ENCODE results near the gene P4HA2. TPM values are rescaled to one million over a fixed set of nuclear protein-coding genes. Genes with fewer than 3 reads are reported as not detected.

P4HA2 gene
- total and polyA plus RNA-seq, 9 of the 15 experiments (the other 6 are each of a cell fraction or from before 2014, with no cell fraction given): 9.6 to 50.0 (median 12.7) TPM

- Histone ChIP-seq H3K4me1 (replicated peaks in 1 of 2; ENCODE audit: control insufficient read depth in 2 of 2, insufficient read depth in 2 of 2, low read length in 2 of 2) (peaks cover 33 to 49% of the 10 kb centered on the region in 2 experiments), H3K9me1 (ENCODE audit: control insufficient read depth, insufficient read depth, low read length) (no peaks in the 10 kb centered on the region), H3K79me2 (ENCODE audit: control insufficient read depth, insufficient read depth, low read length) (peaks cover 36% of the 10 kb centered on the region), H2AFZ (ENCODE audit: low read depth, low read length) (peak overlapping the region; percentile 87), H3K36me3 (ENCODE audit: control insufficient read depth, insufficient read depth, low read length) (peaks cover 10% of the 10 kb centered on the region; the same call in 2 of the 3 replicates), H3K27ac (ENCODE audit: extremely low read depth, low read depth, low read length) (peak overlapping the region; percentile 9; the same call in 1 of the 3 replicates), H3K9ac (ENCODE audit: insufficient read depth in 1 of 2, low read depth in 2 of 2, low read length in 2 of 2) (peak overlapping the region; percentile 31 to 81; a peak in 3 of 4 replicates), H4K20me1 (replicated peaks; ENCODE audit: control insufficient read depth, insufficient read depth, low read length) (0 out of 2 replicates have a peak, but pooled peaks cover 4% of the 10 kb centered on the region), H3K27me3 (ENCODE audit: control insufficient read depth in 2 of 2, insufficient read depth in 2 of 2, low read length in 2 of 2) (no peaks in the 10 kb centered on the region), H3K9me3 (replicated peaks; ENCODE audit: control insufficient read depth, insufficient read depth, low read depth, low read length) (no peaks in the 10 kb centered on the region; the same call in 1 of the 2 replicates), H3K4me2 (ENCODE audit: insufficient read depth, low read length) (0 out of 2 replicates have a peak overlapping the region, but pooled peaks have one; percentile 15), H3K4me3 (0 out of 2 replicates have a peak overlapping the region, but pooled peaks have one; percentile 63)
- in situ Hi-C loops (cut with MboI): no loop called here
- BruUV-seq (replicated peaks): no TSS peak
- ATAC-seq (no peak), FAIRE-seq (no peak), DNase-seq (ENCODE audit: extremely low read depth in 1 of 4, low spot score in 3 of 4) (no peak)
- WGBS (ENCODE audit: insufficient coverage, low coverage, missing lambda C conversion rate): 76% methylated on average over 6 of the region's 6 CpGs
- POLR2A ChIA-PET: interaction anchor here (0.8 kb wide), 1 partner anchor 49 kb away, joined by 5 read pairs; no protein-coding TSS in a partner anchor
- TF ChIP-seq ZFP36 (IDR thresholded peaks at IDR 0.05; ENCODE audit: low read depth, low read length, partially characterized antibody) (peak; percentile 85), TBL1XR1 (IDR thresholded peaks at IDR 0.05; ENCODE audit: low read length in 2 of 2) (no peak)
- CTCF ChIA-PET (ENCODE audit: low intra/inter-chr PET ratio): no interaction called here
- intact Hi-C loops (cut with micrococcal nuclease): no loop called here
Observed at GRCh38 chr5:132256783-132257130, 29.1 kb upstream of the P4HA2 start.

DNA sequence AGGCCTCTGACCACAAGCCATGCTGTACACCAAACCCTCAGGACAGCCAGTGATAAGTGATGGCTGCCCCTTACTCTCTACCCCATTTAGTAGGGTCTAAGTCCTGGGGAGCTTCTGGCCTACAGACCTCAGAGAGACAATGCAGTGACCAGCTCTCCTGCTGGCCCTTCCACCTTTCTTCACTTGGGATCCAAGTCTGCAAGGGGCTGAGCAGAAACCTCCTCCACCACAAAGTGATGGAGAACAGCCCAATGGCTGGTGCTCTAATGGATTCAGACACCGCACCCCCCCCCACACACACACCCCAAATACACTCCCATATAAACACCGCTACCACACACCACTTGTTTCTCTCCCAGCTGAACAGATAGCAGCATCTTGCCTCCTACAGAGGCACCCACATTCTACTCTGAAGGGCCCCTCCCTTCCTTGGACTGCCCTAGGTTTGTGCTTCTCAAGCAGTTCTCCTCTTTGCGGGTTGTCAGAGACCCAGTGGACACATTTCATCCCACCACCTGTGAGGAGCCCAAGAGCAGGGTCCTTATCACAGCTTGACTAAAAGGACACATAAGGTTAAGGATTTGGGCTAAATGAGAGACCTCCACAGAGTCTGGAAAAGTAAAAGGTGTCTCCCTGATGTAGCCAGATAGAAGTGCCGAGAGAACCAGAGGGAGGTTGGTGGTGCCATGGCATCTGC, 28.6 kb upstream of the P4HA2 start:
- H3K4me2 ChIP-seq (ENCODE audit: insufficient read depth, low read length): no peak overlapping the region
- peak overlapping the region in 1 of 2 experiments; percentile 81; a peak in 1 of 4 replicates for H3K9ac ChIP-seq (ENCODE audit: insufficient read depth in 1 of 2, low read depth in 2 of 2, low read length in 2 of 2)
- H3K9me3 ChIP-seq (replicated peaks; ENCODE audit: control insufficient read depth, insufficient read depth, low read depth, low read length): no peaks in the 10 kb centered on the region; the same call in 1 of the 2 replicates
- DNase-seq (ENCODE audit: extremely low read depth in 1 of 4, low spot score in 3 of 4) (peak in 1 of 4 experiments; percentile 32), FAIRE-seq (peak; percentile 59), ATAC-seq (no peak)
- 0 out of 2 replicates have a peak, but pooled peaks cover 4% of the 10 kb centered on the region for H4K20me1 ChIP-seq (replicated peaks; ENCODE audit: control insufficient read depth, insufficient read depth, low read length)
- in situ Hi-C loops (cut with MboI): no loop called here
- no peaks in the 10 kb centered on the region for H3K27me3 ChIP-seq (ENCODE audit: control insufficient read depth in 2 of 2, insufficient read depth in 2 of 2, low read length in 2 of 2)
- CTCF ChIA-PET (ENCODE audit: low intra/inter-chr PET ratio): no interaction called here
- H3K79me2 ChIP-seq (ENCODE audit: control insufficient read depth, insufficient read depth, low read length): peaks cover 32% of the 10 kb centered on the region
- peaks cover 28 to 46% of the 10 kb centered on the region in 2 experiments for H3K4me1 ChIP-seq (replicated peaks in 1 of 2; ENCODE audit: control insufficient read depth in 2 of 2, insufficient read depth in 2 of 2, low read length in 2 of 2)
- no peaks in the 10 kb centered on the region for H3K9me1 ChIP-seq (ENCODE audit: control insufficient read depth, insufficient read depth, low read length)
- POLR2A ChIA-PET: interaction anchor here (0.8 to 1.0 kb wide), 2 partner anchors 29 to 48 kb away, joined by 3 to 5 read pairs; no protein-coding TSS in a partner anchor
- no peak overlapping the region for H3K4me3 ChIP-seq
- WGBS (ENCODE audit: insufficient coverage, low coverage, missing lambda C conversion rate): 60% methylated on average over 4 of the region's 4 CpGs
- peaks cover 10% of the 10 kb centered on the region; the same call in 1 of the 3 replicates for H3K36me3 ChIP-seq (ENCODE audit: control insufficient read depth, insufficient read depth, low read length)
- no peak overlapping the region for H3K27ac ChIP-seq (ENCODE audit: extremely low read depth, low read depth, low read length)
- intact Hi-C loops (cut with micrococcal nuclease): no loop called here
- H2AFZ ChIP-seq (ENCODE audit: low read depth, low read length): peak overlapping the region; percentile 26; the same call in 1 of the 2 replicates
- no TSS peak for BruUV-seq (replicated peaks)
- no peak for TF ChIP-seq PTTG1 (tag; IDR thresholded peaks at IDR 0.05; ENCODE audit: low read depth)
- no peak for TF ChIP-seq NCOA1 (IDR thresholded peaks at IDR 0.05; ENCODE audit: low read depth)
- TF ChIP-seq E2F3 (CRISPR knock-in tag; IDR thresholded peaks at IDR 0.05): no peak
- TF ChIP-seq XRCC3 (IDR thresholded peaks at IDR 0.05): no peak
- TF ChIP-seq ZNF133 (CRISPR knock-in tag; IDR thresholded peaks at IDR 0.05): no peak
- TF ChIP-seq FOXK2 (conservative IDR thresholded peaks at IDR 0.05 in 1 of 2, IDR thresholded peaks at IDR 0.05 in 1 of 2; ENCODE audit: low read depth in 2 of 2): no peak
- no peak for TF ChIP-seq ZNF764 (CRISPR knock-in tag; IDR thresholded peaks at IDR 0.05; ENCODE audit: low read depth)
- no peak for TF ChIP-seq ZNF253 (CRISPR knock-in tag; conservative IDR thresholded peaks at IDR 0.05)
- TF ChIP-seq, protein P1, sequence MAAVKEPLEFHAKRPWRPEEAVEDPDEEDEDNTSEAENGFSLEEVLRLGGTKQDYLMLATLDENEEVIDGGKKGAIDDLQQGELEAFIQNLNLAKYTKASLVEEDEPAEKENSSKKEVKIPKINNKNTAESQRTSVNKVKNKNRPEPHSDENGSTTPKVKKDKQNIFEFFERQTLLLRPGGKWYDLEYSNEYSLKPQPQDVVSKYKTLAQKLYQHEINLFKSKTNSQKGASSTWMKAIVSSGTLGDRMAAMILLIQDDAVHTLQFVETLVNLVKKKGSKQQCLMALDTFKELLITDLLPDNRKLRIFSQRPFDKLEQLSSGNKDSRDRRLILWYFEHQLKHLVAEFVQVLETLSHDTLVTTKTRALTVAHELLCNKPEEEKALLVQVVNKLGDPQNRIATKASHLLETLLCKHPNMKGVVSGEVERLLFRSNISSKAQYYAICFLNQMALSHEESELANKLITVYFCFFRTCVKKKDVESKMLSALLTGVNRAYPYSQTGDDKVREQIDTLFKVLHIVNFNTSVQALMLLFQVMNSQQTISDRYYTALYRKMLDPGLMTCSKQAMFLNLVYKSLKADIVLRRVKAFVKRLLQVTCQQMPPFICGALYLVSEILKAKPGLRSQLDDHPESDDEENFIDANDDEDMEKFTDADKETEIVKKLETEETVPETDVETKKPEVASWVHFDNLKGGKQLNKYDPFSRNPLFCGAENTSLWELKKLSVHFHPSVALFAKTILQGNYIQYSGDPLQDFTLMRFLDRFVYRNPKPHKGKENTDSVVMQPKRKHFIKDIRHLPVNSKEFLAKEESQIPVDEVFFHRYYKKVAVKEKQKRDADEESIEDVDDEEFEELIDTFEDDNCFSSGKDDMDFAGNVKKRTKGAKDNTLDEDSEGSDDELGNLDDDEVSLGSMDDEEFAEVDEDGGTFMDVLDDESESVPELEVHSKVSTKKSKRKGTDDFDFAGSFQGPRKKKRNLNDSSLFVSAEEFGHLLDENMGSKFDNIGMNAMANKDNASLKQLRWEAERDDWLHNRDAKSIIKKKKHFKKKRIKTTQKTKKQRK (IDR thresholded peaks at IDR 0.05; ENCODE audit: borderline replicate concordance, low read depth, low read length): no peak
- TF ChIP-seq TAF1 (IDR thresholded peaks at IDR 0.05; ENCODE audit: control insufficient read depth, extremely low read depth, insufficient read depth, low read length, severe bottlenecking): no peak

Measured in K562 (cell line).